ENCODE results near the gene C16orf82.

DNA sequence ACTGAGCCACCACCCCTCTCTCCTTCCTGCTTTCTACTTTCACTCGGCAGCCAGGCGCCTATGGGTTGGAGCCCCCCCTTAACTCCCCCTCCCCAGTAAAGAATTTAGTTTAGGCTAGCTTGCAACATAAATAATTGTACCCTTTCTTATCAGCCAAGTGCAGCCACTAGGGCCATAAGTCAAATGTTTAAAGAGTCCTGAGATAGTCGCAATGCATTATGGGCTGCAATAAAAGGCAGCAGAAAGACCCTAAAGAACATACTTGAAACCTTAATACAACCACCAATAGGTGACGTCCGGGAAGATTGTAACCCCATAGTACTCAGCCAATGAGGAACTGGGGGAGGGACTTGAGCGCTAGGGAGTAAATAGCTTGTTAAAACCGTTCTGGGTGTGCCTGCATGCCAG, 40.5 kb downstream of the C16orf82 start:
- TF ChIP-seq, protein P1, sequence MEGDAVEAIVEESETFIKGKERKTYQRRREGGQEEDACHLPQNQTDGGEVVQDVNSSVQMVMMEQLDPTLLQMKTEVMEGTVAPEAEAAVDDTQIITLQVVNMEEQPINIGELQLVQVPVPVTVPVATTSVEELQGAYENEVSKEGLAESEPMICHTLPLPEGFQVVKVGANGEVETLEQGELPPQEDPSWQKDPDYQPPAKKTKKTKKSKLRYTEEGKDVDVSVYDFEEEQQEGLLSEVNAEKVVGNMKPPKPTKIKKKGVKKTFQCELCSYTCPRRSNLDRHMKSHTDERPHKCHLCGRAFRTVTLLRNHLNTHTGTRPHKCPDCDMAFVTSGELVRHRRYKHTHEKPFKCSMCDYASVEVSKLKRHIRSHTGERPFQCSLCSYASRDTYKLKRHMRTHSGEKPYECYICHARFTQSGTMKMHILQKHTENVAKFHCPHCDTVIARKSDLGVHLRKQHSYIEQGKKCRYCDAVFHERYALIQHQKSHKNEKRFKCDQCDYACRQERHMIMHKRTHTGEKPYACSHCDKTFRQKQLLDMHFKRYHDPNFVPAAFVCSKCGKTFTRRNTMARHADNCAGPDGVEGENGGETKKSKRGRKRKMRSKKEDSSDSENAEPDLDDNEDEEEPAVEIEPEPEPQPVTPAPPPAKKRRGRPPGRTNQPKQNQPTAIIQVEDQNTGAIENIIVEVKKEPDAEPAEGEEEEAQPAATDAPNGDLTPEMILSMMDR (IDR thresholded peaks at IDR 0.05; ENCODE audit: control extremely low read depth in 1 of 3, insufficient read depth in 1 of 3, low read depth in 1 of 3, low read length in 3 of 3) = no peak
- no peak for TF ChIP-seq EP300 (IDR thresholded peaks at IDR 0.05; ENCODE audit: borderline replicate concordance in 1 of 2, low read depth in 2 of 2, low read length in 2 of 2)
- TF ChIP-seq POLR2A (IDR thresholded peaks at IDR 0.05; ENCODE audit: control extremely low read depth in 1 of 2, low read depth in 2 of 2, low read length in 2 of 2) = no peak
- TF ChIP-seq CBX5 (IDR thresholded peaks at IDR 0.05; ENCODE audit: low read depth, low read length) = no peak
- TF ChIP-seq, protein P2, sequence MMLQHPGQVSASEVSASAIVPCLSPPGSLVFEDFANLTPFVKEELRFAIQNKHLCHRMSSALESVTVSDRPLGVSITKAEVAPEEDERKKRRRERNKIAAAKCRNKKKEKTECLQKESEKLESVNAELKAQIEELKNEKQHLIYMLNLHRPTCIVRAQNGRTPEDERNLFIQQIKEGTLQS (IDR thresholded peaks at IDR 0.05; ENCODE audit: insufficient read depth, low read depth, low read length) = no peak
- no peak for TF ChIP-seq SAP30 (IDR thresholded peaks at IDR 0.05; ENCODE audit: insufficient read depth, insufficient replicate concordance, low read length)
- TF ChIP-seq KDM1A (IDR thresholded peaks at IDR 0.05; ENCODE audit: borderline replicate concordance, low read length) = no peak
- no peak for TF ChIP-seq GABPA (IDR thresholded peaks at IDR 0.05; ENCODE audit: borderline replicate concordance, insufficient read depth, low read length)
